ENCODE data around the gene DMBX1.

DNA sequence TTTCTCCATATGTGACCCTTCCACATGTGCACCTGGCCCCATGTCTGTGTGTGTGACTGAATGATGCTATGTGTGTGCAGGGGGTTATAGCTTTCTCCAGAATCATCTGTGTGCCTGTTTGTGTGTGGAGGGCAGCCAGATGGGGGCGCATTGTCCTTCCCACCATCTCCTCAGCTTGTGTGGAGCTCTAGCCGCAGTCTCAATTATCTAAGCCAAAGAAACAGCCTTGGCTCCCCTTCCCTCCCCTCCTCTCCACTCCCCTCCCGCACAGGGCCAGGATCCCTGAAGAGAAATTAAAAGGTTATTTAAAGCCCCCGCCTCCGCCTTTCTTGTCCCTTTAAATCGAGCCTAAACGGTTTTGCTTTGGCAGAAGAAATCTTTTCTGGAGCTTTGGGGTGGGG is 1.8 kb upstream of the DMBX1 start:
- TF ChIP-seq, protein P1, sequence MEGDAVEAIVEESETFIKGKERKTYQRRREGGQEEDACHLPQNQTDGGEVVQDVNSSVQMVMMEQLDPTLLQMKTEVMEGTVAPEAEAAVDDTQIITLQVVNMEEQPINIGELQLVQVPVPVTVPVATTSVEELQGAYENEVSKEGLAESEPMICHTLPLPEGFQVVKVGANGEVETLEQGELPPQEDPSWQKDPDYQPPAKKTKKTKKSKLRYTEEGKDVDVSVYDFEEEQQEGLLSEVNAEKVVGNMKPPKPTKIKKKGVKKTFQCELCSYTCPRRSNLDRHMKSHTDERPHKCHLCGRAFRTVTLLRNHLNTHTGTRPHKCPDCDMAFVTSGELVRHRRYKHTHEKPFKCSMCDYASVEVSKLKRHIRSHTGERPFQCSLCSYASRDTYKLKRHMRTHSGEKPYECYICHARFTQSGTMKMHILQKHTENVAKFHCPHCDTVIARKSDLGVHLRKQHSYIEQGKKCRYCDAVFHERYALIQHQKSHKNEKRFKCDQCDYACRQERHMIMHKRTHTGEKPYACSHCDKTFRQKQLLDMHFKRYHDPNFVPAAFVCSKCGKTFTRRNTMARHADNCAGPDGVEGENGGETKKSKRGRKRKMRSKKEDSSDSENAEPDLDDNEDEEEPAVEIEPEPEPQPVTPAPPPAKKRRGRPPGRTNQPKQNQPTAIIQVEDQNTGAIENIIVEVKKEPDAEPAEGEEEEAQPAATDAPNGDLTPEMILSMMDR (conservative IDR thresholded peaks at IDR 0.05; ENCODE audit: low read depth, low read length), result peak; percentile 26; the same call in 1 of the 2 replicates
- TF ChIP-seq POLR2A (IDR thresholded peaks at IDR 0.05; ENCODE audit: low read depth, low read length) (no peak), FOS (IDR thresholded peaks at IDR 0.05; ENCODE audit: low read depth, low read length) (no peak), RCOR1 (IDR thresholded peaks at IDR 0.05; ENCODE audit: insufficient replicate concordance, low read length) (no peak)
